GM10266 (cell line): ENCODE measurements around the gene LARGE1.
"Not testable (repeated sequence)": the region's sequence is repeated elsewhere in the genome, so short reads cannot be mapped to it uniquely, and the experiment has no call there.

ENCODE experiments used
- DNase-seq: peaks from one replicate; pipeline ENCODE4 v3.0.0; 2012; ENCODE audit errors: extremely low spot score
- TF ChIP-seq, protein P1 (sequence below): IDR thresholded peaks from 2 replicates; pipeline ENCODE4 v1.5.1; 2012; ENCODE audit warnings: mild to moderate bottlenecking, low read depth; ENCODE audit not compliant: control insufficient read depth, insufficient read depth; ENCODE audit errors: missing control alignments

The LARGE1 gene

DNA sequence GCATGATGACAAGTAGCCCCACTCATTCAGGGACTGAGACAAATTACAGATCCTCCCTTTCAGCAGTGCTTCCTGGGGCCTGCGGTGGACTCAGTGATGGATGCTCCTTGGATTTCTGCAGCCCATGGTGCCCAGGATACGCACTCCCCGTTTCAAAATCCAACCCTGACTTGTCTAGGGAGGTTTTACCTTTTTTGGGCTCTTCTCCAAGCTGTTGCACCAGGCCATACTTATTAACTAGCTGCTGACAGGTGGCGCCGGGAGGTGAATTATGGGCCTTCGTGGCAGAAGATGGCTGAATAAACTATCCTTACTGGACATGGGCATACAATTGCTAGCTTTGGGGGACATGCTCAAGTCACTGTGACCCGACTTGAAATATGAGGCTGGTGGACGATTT, 537.8 kb downstream of the LARGE1 start:
- no peak for DNase-seq
- TF ChIP-seq, protein P1, sequence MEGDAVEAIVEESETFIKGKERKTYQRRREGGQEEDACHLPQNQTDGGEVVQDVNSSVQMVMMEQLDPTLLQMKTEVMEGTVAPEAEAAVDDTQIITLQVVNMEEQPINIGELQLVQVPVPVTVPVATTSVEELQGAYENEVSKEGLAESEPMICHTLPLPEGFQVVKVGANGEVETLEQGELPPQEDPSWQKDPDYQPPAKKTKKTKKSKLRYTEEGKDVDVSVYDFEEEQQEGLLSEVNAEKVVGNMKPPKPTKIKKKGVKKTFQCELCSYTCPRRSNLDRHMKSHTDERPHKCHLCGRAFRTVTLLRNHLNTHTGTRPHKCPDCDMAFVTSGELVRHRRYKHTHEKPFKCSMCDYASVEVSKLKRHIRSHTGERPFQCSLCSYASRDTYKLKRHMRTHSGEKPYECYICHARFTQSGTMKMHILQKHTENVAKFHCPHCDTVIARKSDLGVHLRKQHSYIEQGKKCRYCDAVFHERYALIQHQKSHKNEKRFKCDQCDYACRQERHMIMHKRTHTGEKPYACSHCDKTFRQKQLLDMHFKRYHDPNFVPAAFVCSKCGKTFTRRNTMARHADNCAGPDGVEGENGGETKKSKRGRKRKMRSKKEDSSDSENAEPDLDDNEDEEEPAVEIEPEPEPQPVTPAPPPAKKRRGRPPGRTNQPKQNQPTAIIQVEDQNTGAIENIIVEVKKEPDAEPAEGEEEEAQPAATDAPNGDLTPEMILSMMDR, result no peak

DNA sequence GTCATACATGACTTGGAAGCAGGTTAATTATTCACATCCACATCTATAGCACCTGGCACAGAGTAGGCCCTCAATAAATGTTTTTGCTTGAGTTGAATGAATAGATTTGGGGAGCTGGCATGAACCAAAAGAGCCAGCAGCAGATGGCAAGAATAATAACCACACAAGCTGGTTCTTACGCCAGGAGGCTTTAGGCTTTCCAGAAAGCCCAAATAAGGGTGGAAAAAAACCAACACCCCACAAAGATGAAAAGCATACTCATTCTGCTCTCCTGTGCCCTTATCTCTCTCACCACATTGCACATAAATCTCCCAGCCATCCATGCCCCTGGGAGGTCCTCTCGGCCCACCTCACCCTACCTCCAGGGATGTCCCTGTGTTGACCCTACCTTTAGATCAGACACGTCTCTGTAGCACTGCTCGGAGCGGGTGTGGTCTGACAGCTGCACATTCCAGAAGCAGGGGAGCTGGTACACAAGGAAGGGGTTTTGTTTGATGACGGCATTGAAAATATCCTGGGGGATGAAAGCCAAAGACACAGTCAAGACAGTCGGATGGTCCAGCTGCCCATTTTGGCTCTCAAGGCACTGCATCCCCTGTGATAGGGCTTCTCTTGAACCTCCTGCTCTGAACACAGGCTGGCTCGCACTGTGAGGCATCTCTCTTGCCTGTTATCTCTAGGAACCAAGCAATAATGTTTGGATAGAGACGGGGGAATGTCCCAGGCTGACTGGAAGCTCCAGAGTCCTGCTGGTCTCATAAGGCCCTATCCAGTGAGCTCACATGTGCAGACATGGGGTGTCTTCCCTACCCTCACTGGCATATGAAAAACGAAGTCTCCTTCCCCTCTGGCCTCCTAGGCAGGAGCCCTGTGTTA, 538.5 kb downstream of the LARGE1 start:
- no peak for DNase-seq
- TF ChIP-seq, protein P1, result no peak

DNA sequence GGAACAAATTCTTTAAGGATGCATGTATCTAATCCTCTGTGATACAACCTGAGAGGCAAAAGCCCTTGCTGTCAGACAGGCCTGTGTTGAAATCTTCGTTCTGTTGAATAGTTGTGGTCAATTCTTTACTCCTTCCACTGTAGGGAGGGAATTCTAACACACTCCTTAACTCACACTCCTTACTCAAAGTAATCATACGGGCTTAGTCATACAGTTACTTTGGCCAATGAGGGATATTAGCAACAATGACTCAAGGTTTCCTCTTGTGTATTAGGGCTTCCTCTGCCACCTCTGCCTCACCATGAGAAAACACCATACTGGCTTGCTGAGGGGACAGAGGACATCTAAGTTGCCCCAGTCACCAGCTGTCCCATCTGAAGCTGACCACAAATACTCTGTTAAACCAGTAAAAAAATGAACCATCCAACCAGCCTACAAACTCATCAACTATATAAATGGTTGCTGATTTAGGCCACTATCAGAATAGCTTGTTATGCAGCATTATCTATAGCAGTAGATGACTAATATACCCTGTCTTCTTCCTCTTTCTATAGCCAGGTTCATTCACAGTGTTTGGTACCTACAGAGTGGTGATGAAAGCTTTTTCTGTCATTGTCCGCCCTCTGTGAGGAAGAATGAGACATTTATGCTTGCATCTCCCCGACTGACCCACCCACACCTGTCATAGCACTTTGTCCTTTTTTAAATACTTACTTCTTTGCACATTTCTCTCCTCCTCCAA, 539.3 kb downstream of the LARGE1 start:
- TF ChIP-seq, protein P1, result no peak
- DNase-seq, result no peak

DNA sequence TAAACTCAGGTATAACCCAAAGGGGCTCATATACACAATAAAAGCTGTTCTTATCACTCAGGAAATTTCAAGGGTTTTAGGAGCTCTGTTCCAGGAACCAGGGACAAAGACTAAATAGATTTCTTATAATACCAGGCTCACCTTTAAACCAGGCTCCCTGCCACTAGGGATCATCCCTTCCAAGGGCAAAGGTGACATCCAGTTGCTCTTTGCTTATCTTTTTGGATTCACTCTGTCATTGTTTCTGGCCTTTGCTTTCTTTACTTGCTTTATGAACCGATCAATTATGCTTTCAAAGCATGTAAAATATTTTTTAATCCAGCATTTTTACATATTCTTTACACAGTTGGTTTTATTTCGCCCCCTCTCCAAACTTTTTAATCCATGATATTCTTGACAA, 540.4 kb downstream of the LARGE1 start:
- no peak for DNase-seq
- TF ChIP-seq, protein P1, result no peak

DNA sequence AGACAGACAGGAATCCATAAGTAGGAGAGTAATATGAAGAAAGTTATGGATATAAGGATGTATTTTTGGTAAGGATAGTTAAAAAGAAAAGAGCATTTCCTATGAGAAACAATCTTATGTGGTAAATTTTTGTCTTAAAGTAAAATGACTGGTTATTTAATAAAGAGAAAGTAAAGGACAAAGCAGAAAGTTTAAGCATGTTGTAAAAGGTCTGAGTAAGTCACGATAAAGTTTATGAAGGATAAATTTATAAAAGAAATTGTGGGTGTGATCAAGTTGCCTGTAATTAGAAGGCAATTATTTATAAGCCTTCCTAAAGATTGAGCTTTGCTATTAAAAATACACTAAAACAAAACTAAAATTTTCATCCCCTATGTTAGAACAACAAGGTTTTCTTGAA, 547.4 kb downstream of the LARGE1 start:
- TF ChIP-seq, protein P1, result no peak
- no peak for DNase-seq

DNA sequence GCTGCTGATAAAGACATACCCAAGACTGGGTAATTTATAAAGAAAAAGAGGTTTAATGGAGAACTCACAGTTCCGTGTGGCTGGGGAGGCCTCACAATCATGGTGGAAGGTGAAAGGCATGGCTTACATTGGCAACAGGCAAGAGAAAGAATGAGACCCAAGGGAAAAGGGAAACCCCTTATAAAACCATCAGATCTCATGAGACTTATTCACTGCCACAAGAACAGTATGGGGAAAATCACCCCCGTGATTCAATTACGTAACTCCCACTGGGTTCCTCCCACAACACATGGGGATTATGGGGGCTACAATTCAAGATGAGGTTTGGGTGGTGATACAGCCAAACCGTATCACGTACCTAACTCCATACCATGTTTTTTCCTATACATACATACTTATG, 557.0 kb downstream of the LARGE1 start:
- DNase-seq, result not testable (repeated sequence)

DNA sequence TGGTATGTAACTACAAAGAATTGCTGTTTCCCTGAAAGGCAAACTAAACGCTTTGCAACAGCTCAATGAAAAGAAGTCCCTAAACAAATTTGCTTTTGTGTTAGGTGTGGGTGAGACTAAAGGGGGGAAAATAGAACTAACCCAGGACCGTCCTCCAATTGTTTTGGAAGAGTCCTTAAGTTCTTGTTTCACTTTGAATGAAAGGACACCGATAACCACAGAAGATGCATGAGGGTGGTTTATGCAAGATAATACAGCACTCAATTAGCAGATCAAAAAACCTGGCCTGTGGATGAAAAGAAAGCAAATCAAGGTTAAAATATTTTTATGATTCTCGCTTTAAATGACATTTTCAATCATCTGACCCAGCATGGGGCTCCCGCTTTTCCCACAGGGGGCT, 557.6 kb downstream of the LARGE1 start:
- TF ChIP-seq, protein P1, result no peak
- no peak for DNase-seq

DNA sequence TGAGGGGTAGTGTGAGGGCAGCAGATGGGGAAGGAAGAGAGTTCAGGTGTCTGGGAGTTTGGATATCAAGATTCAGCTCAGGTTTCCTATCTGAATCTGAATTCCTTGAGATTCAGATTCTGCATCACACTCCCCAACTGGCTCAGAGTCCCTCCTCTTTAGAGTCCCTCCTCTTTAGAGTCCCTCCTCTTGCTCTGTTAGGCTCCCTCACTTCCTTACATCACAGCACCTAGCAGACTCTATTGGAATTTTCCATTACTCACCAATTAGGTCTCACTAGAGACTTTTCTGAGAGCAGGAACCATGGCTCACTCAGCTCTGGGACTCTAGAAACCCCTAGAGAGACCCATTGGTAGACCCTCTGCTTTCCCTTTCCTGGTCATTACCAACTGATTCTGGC, 558.7 kb downstream of the LARGE1 start:
- TF ChIP-seq, protein P1, result no peak
- no peak for DNase-seq
